T-helper 17 cell (primary cell): ENCODE measurements around the gene CPEB4. TPM values are rescaled to one million over a fixed set of nuclear protein-coding genes. Genes with fewer than 3 reads are reported as not detected.

Experiments used
- ATAC-seq: fragments of 150-1000 bp; cut with Tn5 transposase; 2 replicates; pipeline ENCODE4 v1.10.0; 2021; ENCODE audit warnings: mild to moderate bottlenecking, moderate library complexity
- DNase-seq, 3 donors: peaks; one replicate each; pipeline versions ENCODE4 v3.0.0 to v3.0.0-alpha.2; 2020 to 2021
- H3K9me3 ChIP-seq: one replicate; pipeline ENCODE4 v1.7.0; 2013; ENCODE audit warnings: low read length, mild to moderate bottlenecking; ENCODE audit not compliant: control insufficient read depth, poor library complexity, severe bottlenecking
- H3K27ac Mint-ChIP-seq: one replicate; pipeline ENCODE4 v1.8.0; 2022; ENCODE audit warnings: mild to moderate bottlenecking, moderate library complexity, mixed read lengths
- H3K27me3 Mint-ChIP-seq: one replicate; pipeline ENCODE4 v1.8.0; 2022; ENCODE audit warnings: mixed read lengths
- H3K36me3 Mint-ChIP-seq: one replicate; pipeline ENCODE4 v1.8.0; 2022; ENCODE audit warnings: low read depth, mixed read lengths
- H3K4me1 Mint-ChIP-seq: one replicate; pipeline ENCODE4 v1.8.0; 2022; ENCODE audit warnings: mild to moderate bottlenecking, mixed read lengths
- H3K4me3 Mint-ChIP-seq: one replicate; pipeline ENCODE4 v1.8.0; 2022; ENCODE audit warnings: mild to moderate bottlenecking, moderate library complexity, mixed read lengths
- total RNA-seq, 4 donors: library from RNA in 2 of 4; stranded (reverse) in 2 of 4; gene quantifications; one replicate each; pipeline ENCODE4 v1.2.3 and lab custom pipeline; 2022 to 2026

The CPEB4 gene
- total RNA-seq, 2 donors from 2014 or later, result 25.3 to 33.3 TPM

GRCh38 chr5:173919443-173919842 lies 31.3 kb downstream of the CPEB4 start:
- Mint-ChIP-seq H3K4me1 (peaks cover 13% of the 10 kb centered on the region), H3K27me3 (no peaks in the 10 kb centered on the region), H3K27ac (no peak overlapping the region), H3K4me3 (no peak overlapping the region), H3K36me3 (no peaks in the 10 kb centered on the region)
- ATAC-seq, result no peak
- no peak for DNase-seq
- H3K9me3 ChIP-seq, result no peaks in the 10 kb centered on the region

GRCh38 chr5:173920024-173920753 lies 32.0 kb downstream of the CPEB4 start:
- Mint-ChIP-seq H3K4me3 (no peak overlapping the region), H3K36me3 (no peaks in the 10 kb centered on the region), H3K27me3 (no peaks in the 10 kb centered on the region), H3K4me1 (peaks cover 18% of the 10 kb centered on the region), H3K27ac (no peak overlapping the region)
- DNase-seq (no peak), ATAC-seq (no peak)
- no peaks in the 10 kb centered on the region for H3K9me3 ChIP-seq

GRCh38 chr5:173920866-173921555 lies 32.9 kb downstream of the CPEB4 start:
- no peak overlapping the region for H3K27ac Mint-ChIP-seq
- no peak for DNase-seq
- no peaks in the 10 kb centered on the region for H3K36me3 Mint-ChIP-seq
- no peaks in the 10 kb centered on the region for H3K27me3 Mint-ChIP-seq
- H3K9me3 ChIP-seq, result no peaks in the 10 kb centered on the region
- no peak overlapping the region for H3K4me3 Mint-ChIP-seq
- H3K4me1 Mint-ChIP-seq, result peaks cover 19% of the 10 kb centered on the region
- ATAC-seq, result no peak

- H3K27me3 Mint-ChIP-seq, result no peaks in the 10 kb centered on the region
- H3K36me3 Mint-ChIP-seq, result no peaks in the 10 kb centered on the region
- H3K9me3 ChIP-seq, result no peaks in the 10 kb centered on the region
- no peak for ATAC-seq
- H3K4me3 Mint-ChIP-seq, result no peak overlapping the region
- peaks cover 17% of the 10 kb centered on the region for H3K4me1 Mint-ChIP-seq
- H3K27ac Mint-ChIP-seq, result no peak overlapping the region
- DNase-seq, result no peak
These were observed 34.4 kb downstream of the CPEB4 start for GRCh38 chr5:173922527-173922926.

- no peak for DNase-seq
- peaks cover 21% of the 10 kb centered on the region for H3K4me1 Mint-ChIP-seq
- no peaks in the 10 kb centered on the region for H3K27me3 Mint-ChIP-seq
- no peak for ATAC-seq
- H3K9me3 ChIP-seq, result no peaks in the 10 kb centered on the region
- H3K27ac Mint-ChIP-seq, result peak overlapping the region; percentile 11
- peaks cover 3% of the 10 kb centered on the region for H3K36me3 Mint-ChIP-seq
- no peak overlapping the region for H3K4me3 Mint-ChIP-seq
These were observed 35.3 kb downstream of the CPEB4 start for GRCh38 chr5:173923218-173924095.

- Mint-ChIP-seq H3K27me3 (no peaks in the 10 kb centered on the region), H3K27ac (no peak overlapping the region), H3K36me3 (peaks cover 3% of the 10 kb centered on the region), H3K4me3 (no peak overlapping the region), H3K4me1 (peaks cover 23% of the 10 kb centered on the region)
- H3K9me3 ChIP-seq, result no peaks in the 10 kb centered on the region
- ATAC-seq (no peak), DNase-seq (no peak)
These were observed 36.8 kb downstream of the CPEB4 start for GRCh38 chr5:173924899-173925298.

- H3K27me3 Mint-ChIP-seq, result no peaks in the 10 kb centered on the region
- H3K27ac Mint-ChIP-seq, result no peak overlapping the region
- no peak overlapping the region for H3K4me3 Mint-ChIP-seq
- peaks cover 3% of the 10 kb centered on the region for H3K36me3 Mint-ChIP-seq
- peaks cover 23% of the 10 kb centered on the region for H3K4me1 Mint-ChIP-seq
- DNase-seq (peak in 1 of 3 donors; percentile 34), ATAC-seq (peak; percentile 47)
- H3K9me3 ChIP-seq, result no peaks in the 10 kb centered on the region
These were observed 37.4 kb downstream of the CPEB4 start for GRCh38 chr5:173925449-173926071.

- no peaks in the 10 kb centered on the region for H3K27me3 Mint-ChIP-seq
- no peak for ATAC-seq
- H3K4me3 Mint-ChIP-seq, result no peak overlapping the region
- H3K36me3 Mint-ChIP-seq, result peaks cover 3% of the 10 kb centered on the region
- no peak for DNase-seq
- no peaks in the 10 kb centered on the region for H3K9me3 ChIP-seq
- no peak overlapping the region for H3K27ac Mint-ChIP-seq
- H3K4me1 Mint-ChIP-seq, result peaks cover 19% of the 10 kb centered on the region
These were observed 38.2 kb downstream of the CPEB4 start for GRCh38 chr5:173926359-173926758.

GRCh38 chr5:173928871-173929574 lies 40.9 kb downstream of the CPEB4 start:
- Mint-ChIP-seq H3K27ac (no peak overlapping the region), H3K27me3 (no peaks in the 10 kb centered on the region), H3K4me3 (no peak overlapping the region), H3K4me1 (peaks cover 13% of the 10 kb centered on the region), H3K36me3 (peaks cover 3% of the 10 kb centered on the region)
- DNase-seq (no peak), ATAC-seq (no peak)
- no peaks in the 10 kb centered on the region for H3K9me3 ChIP-seq

GRCh38 chr5:173932695-173933139 lies 44.6 kb downstream of the CPEB4 start:
- DNase-seq (no peak), ATAC-seq (no peak)
- H3K4me1 Mint-ChIP-seq, result peaks cover 5% of the 10 kb centered on the region
- no peak overlapping the region for H3K4me3 Mint-ChIP-seq
- H3K27me3 Mint-ChIP-seq, result no peaks in the 10 kb centered on the region
- H3K36me3 Mint-ChIP-seq, result peaks cover 2% of the 10 kb centered on the region
- H3K9me3 ChIP-seq, result no peaks in the 10 kb centered on the region
- no peak overlapping the region for H3K27ac Mint-ChIP-seq

GRCh38 chr5:173933901-173934300 lies 45.8 kb downstream of the CPEB4 start:
- no peak overlapping the region for H3K27ac Mint-ChIP-seq
- H3K4me1 Mint-ChIP-seq, result peaks cover 2% of the 10 kb centered on the region
- no peaks in the 10 kb centered on the region for H3K36me3 Mint-ChIP-seq
- H3K27me3 Mint-ChIP-seq, result no peaks in the 10 kb centered on the region
- no peak overlapping the region for H3K4me3 Mint-ChIP-seq
- no peak for ATAC-seq
- H3K9me3 ChIP-seq, result no peaks in the 10 kb centered on the region
- no peak for DNase-seq

GRCh38 chr5:173935396-173935795 lies 47.2 kb downstream of the CPEB4 start:
- H3K36me3 Mint-ChIP-seq, result no peaks in the 10 kb centered on the region
- ATAC-seq (no peak), DNase-seq (no peak)
- peaks cover 2% of the 10 kb centered on the region for H3K4me1 Mint-ChIP-seq
- H3K27me3 Mint-ChIP-seq, result no peaks in the 10 kb centered on the region
- H3K4me3 Mint-ChIP-seq, result no peak overlapping the region
- H3K9me3 ChIP-seq, result no peaks in the 10 kb centered on the region
- H3K27ac Mint-ChIP-seq, result no peak overlapping the region
